H1 (cell line): ENCODE data around the gene VPS9D1. TPM values are rescaled to one million over a fixed set of nuclear protein-coding genes. Genes with fewer than 3 reads are reported as not detected.

Experiments
- BACH1 ChIP-seq: IDR thresholded peaks from 2 replicates; pipeline ENCODE4 v1.6.1; 2012; ENCODE audit warnings: low read length, improper control_type of control experiment
- CHD7 ChIP-seq: fragments of 300-600 bp; sonication (generic); IDR thresholded peaks from 2 replicates; pipeline ENCODE4 v1.7.1; 2012; ENCODE audit warnings: low read length, moderate library complexity, mild to moderate bottlenecking, inconsistent platforms; ENCODE audit not compliant: insufficient replicate concordance
- EGR1 ChIP-seq: IDR thresholded peaks from 2 replicates; pipeline ENCODE4 v1.6.1; 2011; ENCODE audit warnings: low read depth, low read length, borderline replicate concordance
- FOSL1 ChIP-seq: IDR thresholded peaks from 2 replicates; pipeline ENCODE4 v1.6.1; 2011; ENCODE audit warnings: mild to moderate bottlenecking, low read depth, low read length, moderate library complexity; ENCODE audit not compliant: insufficient read depth
- KDM5A ChIP-seq: fragments of 200-600 bp; IDR thresholded peaks from 2 replicates; pipeline ENCODE4 v1.7.1; 2012; ENCODE audit warnings: mild to moderate bottlenecking, low read length, inconsistent platforms, mixed read lengths
- MAFK ChIP-seq: IDR thresholded peaks from 2 replicates; pipeline ENCODE4 v1.6.1; 2012; ENCODE audit warnings: low read depth, mild to moderate bottlenecking, improper control_type of control experiment, low read length
- PHF8 ChIP-seq: fragments of 200-600 bp; sonication (generic); conservative IDR thresholded peaks from 2 replicates; pipeline ENCODE4 v1.7.1; 2012; ENCODE audit warnings: low read depth, mild to moderate bottlenecking, inconsistent platforms, low read length, moderate library complexity
- RXRA ChIP-seq: IDR thresholded peaks from 2 replicates; pipeline ENCODE4 v1.6.1; 2011; ENCODE audit warnings: low read depth, mild to moderate bottlenecking, low read length, moderate library complexity; ENCODE audit not compliant: insufficient read depth
- SRF ChIP-seq: IDR thresholded peaks from 2 replicates; pipeline ENCODE4 v1.6.1; 2011; ENCODE audit warnings: mild to moderate bottlenecking, low read depth, low read length, moderate library complexity
- polyA plus RNA-seq, 7 experiments: library from polyadenylated mRNA; depleted of rRNA in 3 of 7; stranded (reverse) in 5 of 7; unstranded in 2 of 7; fragments of >200 nt in 5 of 7; fragments of 200-250 nt in 2 of 7; gene quantifications; 1 replicate in 5 of 7; 2 replicates in 1 of 7; 4 replicates in 1 of 7; pipeline versions ENCODE4 v1.2.1 to v1.2.3, GENCODE V29; 2011 to 2013; ENCODE audit warnings: missing spikeins in 2 of 7, mixed read lengths in 2 of 7
- total RNA-seq: library from RNA; stranded (reverse); fragmentation: NEBNext Ultra II Directional; extraction: Animal tissue kit (Norgen Biotek cat#: 25700); gene quantifications from 2 replicates; pipeline ENCODE4 v1.2.1, GENCODE V29; 2021

The VPS9D1 gene
- total and polyA plus RNA-seq, 2 of the 8 experiments (the other 6 are each of a cell fraction or from before 2014, with no cell fraction given) = 2.9 to 5.4 TPM

GRCh38 chr16:89764711-89765201 is 44.1 kb upstream of the VPS9D1 start (continued):
- TF ChIP-seq CHD7 (no peak), PHF8 (no peak), MAFK (no peak), KDM5A (no peak), RXRA (no peak), EGR1 (no peak), SRF (no peak), FOSL1 (no peak), BACH1 (no peak)
